ENCODE results near the gene TFF3. TPM values are rescaled to one million over a fixed set of nuclear protein-coding genes. Genes with fewer than 3 reads are reported as not detected.

The TFF3 gene
- total RNA-seq, 2 donors from 2014 or later = 5.5 TPM; not detected in 1

DNA sequence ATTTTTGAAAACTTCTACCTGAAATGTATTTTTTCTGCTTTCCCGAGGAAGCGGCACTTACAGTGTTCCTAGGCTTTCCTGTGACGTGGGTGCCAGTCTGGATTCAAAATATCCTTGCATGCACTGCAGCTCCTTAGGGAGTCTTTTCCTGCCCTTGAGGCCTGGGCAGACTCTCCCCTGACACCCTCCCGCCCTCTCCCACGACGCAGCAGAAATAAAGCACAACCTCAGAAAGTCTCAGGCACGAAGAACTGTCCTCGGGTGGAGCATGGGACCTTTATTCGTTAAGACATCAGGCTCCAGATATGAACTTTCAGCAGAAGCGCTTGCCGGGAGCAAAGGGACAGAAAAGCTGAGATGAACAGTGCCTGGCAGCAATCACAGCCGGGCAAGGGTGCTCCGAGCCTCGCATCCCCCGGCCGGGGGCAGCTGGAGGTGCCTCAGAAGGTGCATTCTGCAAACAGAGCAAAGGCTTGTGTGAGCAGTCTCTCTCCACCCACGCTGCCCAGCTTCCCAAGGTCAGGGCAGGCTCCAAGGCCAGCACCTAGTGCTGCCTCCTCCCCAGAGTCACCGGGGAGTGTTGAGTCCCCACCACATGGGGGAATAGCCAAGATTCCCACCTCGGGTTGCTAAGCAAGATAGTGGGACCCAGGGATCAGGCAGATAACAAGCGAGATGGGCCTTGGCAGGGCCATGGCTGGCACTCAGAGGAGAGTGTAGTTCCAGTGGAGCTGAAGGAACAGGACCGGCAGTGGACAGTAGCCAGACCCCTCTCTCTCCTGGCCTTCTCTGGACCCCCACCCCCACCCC is 3.2 kb downstream of the TFF3 start:
- WGBS, 2 experiments (ENCODE audit: insufficient coverage in 1 of 2, insufficient read length in 1 of 2) = 86 to 90% methylated on average over 19 to 21 of the region's 21 CpGs
- peaks cover 9% of the 10 kb centered on the region for H3K4me1 ChIP-seq (ENCODE audit: control insufficient read depth, insufficient read depth, low read length)
- H3K9me3 ChIP-seq (ENCODE audit: control insufficient read depth, low read length) = no peaks in the 10 kb centered on the region
- TF ChIP-seq, protein P1, sequence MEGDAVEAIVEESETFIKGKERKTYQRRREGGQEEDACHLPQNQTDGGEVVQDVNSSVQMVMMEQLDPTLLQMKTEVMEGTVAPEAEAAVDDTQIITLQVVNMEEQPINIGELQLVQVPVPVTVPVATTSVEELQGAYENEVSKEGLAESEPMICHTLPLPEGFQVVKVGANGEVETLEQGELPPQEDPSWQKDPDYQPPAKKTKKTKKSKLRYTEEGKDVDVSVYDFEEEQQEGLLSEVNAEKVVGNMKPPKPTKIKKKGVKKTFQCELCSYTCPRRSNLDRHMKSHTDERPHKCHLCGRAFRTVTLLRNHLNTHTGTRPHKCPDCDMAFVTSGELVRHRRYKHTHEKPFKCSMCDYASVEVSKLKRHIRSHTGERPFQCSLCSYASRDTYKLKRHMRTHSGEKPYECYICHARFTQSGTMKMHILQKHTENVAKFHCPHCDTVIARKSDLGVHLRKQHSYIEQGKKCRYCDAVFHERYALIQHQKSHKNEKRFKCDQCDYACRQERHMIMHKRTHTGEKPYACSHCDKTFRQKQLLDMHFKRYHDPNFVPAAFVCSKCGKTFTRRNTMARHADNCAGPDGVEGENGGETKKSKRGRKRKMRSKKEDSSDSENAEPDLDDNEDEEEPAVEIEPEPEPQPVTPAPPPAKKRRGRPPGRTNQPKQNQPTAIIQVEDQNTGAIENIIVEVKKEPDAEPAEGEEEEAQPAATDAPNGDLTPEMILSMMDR (conservative IDR thresholded peaks at IDR 0.05) = no peak
- DNase-seq = no peak
- no peak overlapping the region for H3K9ac ChIP-seq (ENCODE audit: extremely low read depth, low read length, poor library complexity, severe bottlenecking)
- no peak overlapping the region for H3K4me3 Mint-ChIP-seq
- H3K4me3 ChIP-seq (ENCODE audit: low read length) = no peak overlapping the region
- no peaks in the 10 kb centered on the region for H3K9me3 Mint-ChIP-seq
- no peak overlapping the region for H3K27ac Mint-ChIP-seq
- no peaks in the 10 kb centered on the region for H3K36me3 ChIP-seq (ENCODE audit: control insufficient read depth, insufficient read depth, low read length)
- peaks cover 7% of the 10 kb centered on the region for H3K27me3 ChIP-seq (ENCODE audit: control insufficient read depth, insufficient read depth, low read length, poor library complexity, severe bottlenecking)
- peaks cover 26% of the 10 kb centered on the region for H3K4me1 Mint-ChIP-seq
- no peaks in the 10 kb centered on the region for H3K36me3 Mint-ChIP-seq (ENCODE audit: low read depth)
- no peak overlapping the region for H3K27ac ChIP-seq (ENCODE audit: low read depth, low read length)
- peaks cover 5% of the 10 kb centered on the region for H3K27me3 Mint-ChIP-seq (ENCODE audit: insufficient read depth)

DNA sequence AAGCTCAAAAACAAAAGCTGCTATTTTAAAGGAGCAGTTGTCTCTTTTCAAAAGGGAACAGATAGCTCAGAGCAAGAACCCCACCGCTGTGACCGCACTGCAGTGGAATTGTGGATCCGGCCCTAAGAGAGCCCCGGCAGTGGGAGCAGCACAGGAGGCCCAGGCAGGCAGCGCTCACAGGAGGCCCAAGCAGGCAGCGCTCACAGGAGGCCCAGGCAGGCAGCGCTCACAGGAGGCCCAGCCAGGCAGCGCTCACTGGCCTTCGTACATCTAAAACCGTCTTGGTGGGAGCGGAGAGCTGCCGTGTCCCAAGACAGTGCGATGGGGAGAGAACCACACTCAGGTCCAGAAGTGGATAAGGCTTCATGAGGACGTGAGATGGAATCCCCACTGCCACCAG is 4.0 kb downstream of the TFF3 start:
- H3K4me1 Mint-ChIP-seq = peaks cover 20% of the 10 kb centered on the region

DNA sequence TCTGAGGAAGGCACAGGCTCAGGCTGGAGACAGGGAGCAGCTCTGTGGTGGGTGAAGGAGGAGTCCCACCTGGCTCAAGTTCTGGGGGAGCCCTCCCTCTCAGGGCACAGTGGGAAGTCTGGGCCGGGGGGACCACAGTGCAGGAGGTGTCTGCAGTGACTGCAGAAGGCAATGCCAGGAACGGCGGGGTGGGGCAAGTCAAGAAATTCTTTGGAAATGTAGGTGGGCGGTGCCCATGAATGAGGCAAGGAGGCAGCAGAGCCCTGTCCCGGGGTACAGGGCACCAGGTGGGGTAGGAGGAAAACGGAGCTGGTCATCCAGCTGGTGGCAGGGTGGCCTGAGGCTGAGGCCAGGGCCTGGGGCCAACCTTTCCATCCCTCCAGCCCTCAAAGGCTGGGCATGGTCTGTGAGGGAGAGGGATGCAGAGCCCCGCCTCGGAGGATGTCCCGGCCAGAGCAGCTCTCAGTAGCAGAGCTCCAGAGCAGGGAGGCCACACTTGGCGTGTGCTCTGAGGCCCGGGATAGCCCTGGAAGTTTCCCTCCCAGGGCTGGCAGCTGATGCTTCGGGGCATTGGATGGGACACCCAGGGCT is 4.7 kb downstream of the TFF3 start:
- Histone ChIP-seq H3K9me3 (ENCODE audit: control insufficient read depth, low read length) (no peaks in the 10 kb centered on the region), H3K36me3 (ENCODE audit: control insufficient read depth, insufficient read depth, low read length) (no peaks in the 10 kb centered on the region), H3K27ac (ENCODE audit: low read depth, low read length) (no peak overlapping the region), H3K27me3 (ENCODE audit: control insufficient read depth, insufficient read depth, low read length, poor library complexity, severe bottlenecking) (peaks cover 7% of the 10 kb centered on the region), H3K9ac (ENCODE audit: extremely low read depth, low read length, poor library complexity, severe bottlenecking) (no peak overlapping the region), H3K4me1 (ENCODE audit: control insufficient read depth, insufficient read depth, low read length) (peaks cover 8% of the 10 kb centered on the region), H3K4me3 (ENCODE audit: low read length) (no peak overlapping the region)
- H3K36me3 Mint-ChIP-seq (ENCODE audit: low read depth) = no peaks in the 10 kb centered on the region
- H3K27me3 Mint-ChIP-seq (ENCODE audit: insufficient read depth) = peaks cover 5% of the 10 kb centered on the region
- 88 to 100% methylated on average over 1 to 12 of the region's 12 CpGs for WGBS, 2 experiments (ENCODE audit: insufficient coverage in 1 of 2, insufficient read length in 1 of 2)
- DNase-seq = peak; percentile 44
- TF ChIP-seq, protein P1 (conservative IDR thresholded peaks at IDR 0.05) = no peak
- peaks cover 18% of the 10 kb centered on the region for H3K4me1 Mint-ChIP-seq
- H3K9me3 Mint-ChIP-seq = no peaks in the 10 kb centered on the region
- no peak overlapping the region for H3K4me3 Mint-ChIP-seq
- no peak overlapping the region for H3K27ac Mint-ChIP-seq

More for the DNA sequence above, 4.0 kb downstream of the TFF3 start:
- DNase-seq = no peak
- Mint-ChIP-seq H3K36me3 (ENCODE audit: low read depth) (no peaks in the 10 kb centered on the region), H3K27ac (no peak overlapping the region), H3K4me3 (no peak overlapping the region), H3K27me3 (ENCODE audit: insufficient read depth) (peaks cover 5% of the 10 kb centered on the region), H3K9me3 (no peaks in the 10 kb centered on the region)
- 95 to 96% methylated on average over 8 to 14 of the region's 14 CpGs for WGBS, 2 experiments (ENCODE audit: insufficient coverage in 1 of 2, insufficient read length in 1 of 2)
- H3K9me3 ChIP-seq (ENCODE audit: control insufficient read depth, low read length) = no peaks in the 10 kb centered on the region
- H3K36me3 ChIP-seq (ENCODE audit: control insufficient read depth, insufficient read depth, low read length) = no peaks in the 10 kb centered on the region
- H3K9ac ChIP-seq (ENCODE audit: extremely low read depth, low read length, poor library complexity, severe bottlenecking) = no peak overlapping the region
- no peak overlapping the region for H3K4me3 ChIP-seq (ENCODE audit: low read length)
- H3K27ac ChIP-seq (ENCODE audit: low read depth, low read length) = no peak overlapping the region
- TF ChIP-seq, protein P1 (conservative IDR thresholded peaks at IDR 0.05) = no peak
- peaks cover 7% of the 10 kb centered on the region for H3K27me3 ChIP-seq (ENCODE audit: control insufficient read depth, insufficient read depth, low read length, poor library complexity, severe bottlenecking)
- H3K4me1 ChIP-seq (ENCODE audit: control insufficient read depth, insufficient read depth, low read length) = peaks cover 9% of the 10 kb centered on the region
